Testis (tissue), 2 donors: Measurements from ENCODE around the gene GRID1.

Source experiments
- CTCF ChIP-seq, 3 experiments: fragments of 450-650 bp in 2 of 3; fragments of 200-600 bp in 1 of 3; sonication (generic) in 1 of 3; IDR thresholded peaks; one replicate each; pipeline ENCODE4 v1.5.1; 2016 to 2019; ENCODE audit warnings: antibody characterized with exemption in 3 of 3, mild to moderate bottlenecking in 2 of 3, moderate library complexity in 1 of 3
- POLR2A ChIP-seq: fragments of 450-650 bp; IDR thresholded peaks from one replicate; pipeline ENCODE4 v1.6.1; 2017; ENCODE audit warnings: antibody characterized with exemption, mild to moderate bottlenecking, moderate library complexity

GRCh38 chr10:86310291-86310690, 56.3 kb downstream of the GRID1 start:
- TF ChIP-seq CTCF (IDR thresholded peaks at IDR 0.05) = no peak
- TF ChIP-seq POLR2A = no peak
